K562 (cell line): ENCODE results near the gene MBD3. TPM values are rescaled to one million over a fixed set of nuclear protein-coding genes. Genes with fewer than 3 reads are reported as not detected.

Experiments
- ADNP ChIP-seq: fragments of 200-800 bp; sonication (Bioruptor generic); IDR thresholded peaks from 2 replicates; pipeline ENCODE4 v1.6.1; 2016; ENCODE audit warnings: missing genetic modification characterization, missing compliant biosample characterization
- AFF4 ChIP-seq: sonication (generic); formaldehyde crosslinking; IDR thresholded peaks from 2 replicates; pipeline ENCODE4 v1.8.0; 2023; ENCODE audit warnings: mild to moderate bottlenecking, missing genetic modification reagents
- CGGBP1 ChIP-seq: fragments of 250-450 bp; sonication (Bioruptor Pico); IDR thresholded peaks from 2 replicates; pipeline ENCODE4 v1.9.0; 2021; ENCODE audit warnings: mild to moderate bottlenecking
- CLOCK ChIP-seq: fragments of 250-450 bp; sonication (Bioruptor Pico); IDR thresholded peaks from 2 replicates; pipeline ENCODE4 v1.4.0; 2020; ENCODE audit warnings: mild to moderate bottlenecking, moderate library complexity, borderline replicate concordance
- GTF2A2 ChIP-seq: IDR thresholded peaks from 2 replicates; pipeline ENCODE4 v1.6.1; 2016; ENCODE audit warnings: mild to moderate bottlenecking, missing genetic modification characterization, missing compliant biosample characterization
- HNRNPK ChIP-seq: fragments of 200-400 bp; formaldehyde crosslinking; IDR thresholded peaks from one replicate; pipeline ENCODE4 v1.6.1; 2018; ENCODE audit warnings: mild to moderate bottlenecking, low read depth, low read length; ENCODE audit not compliant: poor library complexity, severe bottlenecking
- MTA3 ChIP-seq: fragments of 450-650 bp; formaldehyde crosslinking; IDR thresholded peaks from 2 replicates; pipeline ENCODE4 v1.6.1; 2017; ENCODE audit warnings: mild to moderate bottlenecking, borderline replicate concordance
- NCOA1 ChIP-seq: fragments of 450-650 bp; IDR thresholded peaks from 2 replicates; pipeline ENCODE4 v1.6.1; 2016; ENCODE audit warnings: low read depth
- THAP12 ChIP-seq: fragments of 250-450 bp; sonication (Bioruptor Pico); IDR thresholded peaks from 2 replicates; pipeline ENCODE4 v1.9.0; 2021; ENCODE audit warnings: mild to moderate bottlenecking, inconsistent platforms
- ZBTB43 ChIP-seq: sonication (generic); formaldehyde crosslinking; IDR thresholded peaks from 2 replicates; pipeline ENCODE4 v1.8.0; 2023; ENCODE audit warnings: mild to moderate bottlenecking, missing genetic modification reagents
- ZNF280A ChIP-seq: fragments of 450-650 bp; IDR thresholded peaks from 2 replicates; pipeline ENCODE4 v1.6.1; 2018; ENCODE audit warnings: mild to moderate bottlenecking, low read depth; ENCODE audit not compliant: partially characterized antibody
- ZNF444 ChIP-seq: fragments of 250-450 bp; sonication (Bioruptor Pico); IDR thresholded peaks from 2 replicates; pipeline ENCODE4 v1.4.0; 2020; ENCODE audit warnings: mild to moderate bottlenecking, moderate library complexity
- polyA plus RNA-seq, 8 experiments: library from polyadenylated mRNA; depleted of rRNA in 4 of 8; stranded (reverse) in 5 of 8; unstranded in 3 of 8; fragments of >200 nt; fragmentation: Nextera tagmentation in 2 of 8; fragmentation: Illumina TruSeq in 1 of 8; extraction: Ambion mirVana in 2 of 8; extraction: Trizol in 1 of 8; gene quantifications; 2 replicates each; pipeline versions ENCODE4 v1.2.1 to v1.2.3, GENCODE V29; 2011 to 2014; ENCODE audit warnings: inconsistent platforms in 1 of 8, missing spikeins in 1 of 8
- total RNA-seq, 7 experiments: library from RNA; depleted of rRNA in 6 of 7; stranded (reverse); fragments of >200 nt in 6 of 7; fragmentation: Illumina TruSeq in 2 of 7; extraction: Trizol in 2 of 7; gene quantifications; 2 replicates each; pipeline versions ENCODE4 v1.2.1 to v1.2.3, GENCODE V29; 2011 to 2021; ENCODE audit warnings: low replicate concordance in 1 of 7

Gene MBD3
- total and polyA plus RNA-seq, 9 of the 15 experiments (the other 6 are each of a cell fraction or from before 2014, with no cell fraction given) = 0.24 to 137 (median 30.9) TPM

GRCh38 chr19:1567116-1567847 is 25.4 kb downstream of the MBD3 start (continued):
- TF ChIP-seq CLOCK (no peak), ADNP (no peak), HNRNPK (no peak), MTA3 (peak; percentile 67; the same call in 1 of the 2 replicates), ZNF444 (no peak), CGGBP1 (CRISPR knock-in tag) (no peak), NCOA1 (no peak), ZNF280A (no peak), GTF2A2 (no peak), AFF4 (CRISPR knock-in tag) (no peak), ZBTB43 (no peak), THAP12 (CRISPR knock-in tag) (0 out of 2 replicates have a peak, but pooled peaks have one; percentile 40)
